H1 (cell line): ENCODE data around the gene HSD17B3. TPM values are rescaled to one million over a fixed set of nuclear protein-coding genes. Genes with fewer than 3 reads are reported as not detected.

Experiments used
- FOSL1 ChIP-seq: IDR thresholded peaks from 2 replicates; pipeline ENCODE4 v1.6.1; 2011; ENCODE audit warnings: mild to moderate bottlenecking, low read depth, low read length, moderate library complexity; ENCODE audit not compliant: insufficient read depth
- POLR2AphosphoS5 ChIP-seq: IDR thresholded peaks from 2 replicates; pipeline ENCODE4 v1.6.1; 2011; ENCODE audit warnings: low read depth, low read length
- ZNF274 ChIP-seq: IDR thresholded peaks from 2 replicates; pipeline ENCODE4 v1.7.0; 2012; ENCODE audit warnings: low read length, borderline replicate concordance; ENCODE audit errors: extremely low read depth
- polyA plus RNA-seq, 7 experiments: library from polyadenylated mRNA; depleted of rRNA in 3 of 7; stranded (reverse) in 5 of 7; unstranded in 2 of 7; fragments of >200 nt in 5 of 7; fragments of 200-250 nt in 2 of 7; gene quantifications; 1 replicate in 5 of 7; 2 replicates in 1 of 7; 4 replicates in 1 of 7; pipeline versions ENCODE4 v1.2.1 to v1.2.3, GENCODE V29; 2011 to 2013; ENCODE audit warnings: missing spikeins in 2 of 7, mixed read lengths in 2 of 7
- total RNA-seq: library from RNA; stranded (reverse); fragmentation: NEBNext Ultra II Directional; extraction: Animal tissue kit (Norgen Biotek cat#: 25700); gene quantifications from 2 replicates; pipeline ENCODE4 v1.2.1, GENCODE V29; 2021
- TF ChIP-seq, protein P1 (sequence below): IDR thresholded peaks from 2 replicates; pipeline ENCODE4 v1.6.1; 2012; ENCODE audit warnings: low read length, inconsistent platforms

Gene HSD17B3
- total and polyA plus RNA-seq, 2 of the 8 experiments (the other 6 are each of a cell fraction or from before 2014, with no cell fraction given), result not detected

- TF ChIP-seq POLR2AphosphoS5 (no peak), ZNF274 (no peak), FOSL1 (no peak)
- TF ChIP-seq, protein P1, sequence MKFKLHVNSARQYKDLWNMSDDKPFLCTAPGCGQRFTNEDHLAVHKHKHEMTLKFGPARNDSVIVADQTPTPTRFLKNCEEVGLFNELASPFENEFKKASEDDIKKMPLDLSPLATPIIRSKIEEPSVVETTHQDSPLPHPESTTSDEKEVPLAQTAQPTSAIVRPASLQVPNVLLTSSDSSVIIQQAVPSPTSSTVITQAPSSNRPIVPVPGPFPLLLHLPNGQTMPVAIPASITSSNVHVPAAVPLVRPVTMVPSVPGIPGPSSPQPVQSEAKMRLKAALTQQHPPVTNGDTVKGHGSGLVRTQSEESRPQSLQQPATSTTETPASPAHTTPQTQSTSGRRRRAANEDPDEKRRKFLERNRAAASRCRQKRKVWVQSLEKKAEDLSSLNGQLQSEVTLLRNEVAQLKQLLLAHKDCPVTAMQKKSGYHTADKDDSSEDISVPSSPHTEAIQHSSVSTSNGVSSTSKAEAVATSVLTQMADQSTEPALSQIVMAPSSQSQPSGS, result no peak
Measured at GRCh38 chr9:96192710-96193109, 109.3 kb downstream of the HSD17B3 start (continued).
